GM21825 (cell line): ENCODE measurements around the gene SSPN.

Experiments used
- ATAC-seq: cut with Tn5 transposase; IDR thresholded peaks from one replicate; pipeline ENCODE4 v1.9.1; 2021; ENCODE audit warnings: mild to moderate bottlenecking, moderate library complexity; ENCODE audit not compliant: unreplicated experiment

SSPN gene

GRCh38 chr12:26185532-26186320, 9.6 kb upstream of the SSPN start:
- ATAC-seq: no peak

GRCh38 chr12:26187014-26187798, 8.2 kb upstream of the SSPN start:
- ATAC-seq: no peak

GRCh38 chr12:26188127-26188526, 7.2 kb upstream of the SSPN start:
- ATAC-seq: no peak

GRCh38 chr12:26188641-26189040, 6.7 kb upstream of the SSPN start:
- no peak for ATAC-seq

- ATAC-seq: no peak
Measured at GRCh38 chr12:26192142-26192541, 3.2 kb upstream of the SSPN start.

GRCh38 chr12:26193539-26193938, 1.8 kb upstream of the SSPN start:
- no peak for ATAC-seq

GRCh38 chr12:26195641-26196420, 458 bp downstream of the SSPN start:
- ATAC-seq: no peak

GRCh38 chr12:26196421-26196716, 996 bp downstream of the SSPN start:
- ATAC-seq: no peak

GRCh38 chr12:26197832-26198231, 2.5 kb downstream of the SSPN start:
- no peak for ATAC-seq

GRCh38 chr12:26198742-26199141, 3.4 kb downstream of the SSPN start:
- ATAC-seq: no peak

- ATAC-seq: no peak
Measured at GRCh38 chr12:26203167-26203780, 7.9 kb downstream of the SSPN start.

- no peak for ATAC-seq
Measured at GRCh38 chr12:26204612-26205289, 9.4 kb downstream of the SSPN start.

- ATAC-seq: no peak
Measured at GRCh38 chr12:26205298-26205697, 9.9 kb downstream of the SSPN start.

- no peak for ATAC-seq
Measured at GRCh38 chr12:26205941-26206340, 10.6 kb downstream of the SSPN start.

GRCh38 chr12:26211331-26211730, 16.0 kb downstream of the SSPN start:
- no peak for ATAC-seq

- no peak for ATAC-seq
Measured at GRCh38 chr12:26212396-26212795, 17.0 kb downstream of the SSPN start.

- no peak for ATAC-seq
Measured at GRCh38 chr12:26212988-26213387, 17.6 kb downstream of the SSPN start.

- no peak for ATAC-seq
Measured at GRCh38 chr12:26214121-26214520, 18.7 kb downstream of the SSPN start.

GRCh38 chr12:26219736-26220135, 24.4 kb downstream of the SSPN start:
- no peak for ATAC-seq

- ATAC-seq: no peak
Measured at GRCh38 chr12:26224657-26225056, 29.3 kb downstream of the SSPN start.

GRCh38 chr12:26226122-26226521, 30.7 kb downstream of the SSPN start:
- ATAC-seq: no peak
